HG03039 (cell line): Measurements from ENCODE around the gene TIA1.

Experiments used
- ATAC-seq: cut with Tn5 transposase; IDR thresholded peaks from one replicate; pipeline ENCODE4 v1.9.1; 2021; ENCODE audit warnings: mild to moderate bottlenecking, moderate library complexity; ENCODE audit not compliant: unreplicated experiment

The TIA1 gene

DNA sequence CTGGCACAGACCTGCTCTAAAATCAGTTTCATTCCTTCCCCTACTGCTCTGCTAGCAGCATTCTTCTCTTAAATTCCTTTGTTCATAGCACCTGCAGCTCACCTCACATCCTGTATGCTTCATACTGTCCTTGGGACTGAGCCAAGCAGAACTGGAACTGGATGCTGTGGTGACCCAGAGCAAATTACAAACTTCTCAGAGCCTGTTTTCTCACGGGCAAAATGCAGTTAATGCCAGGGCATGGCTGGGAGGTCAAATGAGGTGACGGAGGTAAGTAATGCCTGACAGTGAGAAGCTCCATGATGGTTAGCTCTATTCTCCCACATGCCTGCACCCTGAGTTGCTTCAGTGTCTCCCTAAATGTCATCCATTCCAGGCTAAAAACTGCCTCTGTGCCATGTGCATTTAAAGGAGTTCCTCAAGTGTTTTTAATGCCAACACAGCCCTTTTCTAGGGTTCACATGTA, 87.3 kb downstream of the TIA1 start:
- no peak for ATAC-seq

DNA sequence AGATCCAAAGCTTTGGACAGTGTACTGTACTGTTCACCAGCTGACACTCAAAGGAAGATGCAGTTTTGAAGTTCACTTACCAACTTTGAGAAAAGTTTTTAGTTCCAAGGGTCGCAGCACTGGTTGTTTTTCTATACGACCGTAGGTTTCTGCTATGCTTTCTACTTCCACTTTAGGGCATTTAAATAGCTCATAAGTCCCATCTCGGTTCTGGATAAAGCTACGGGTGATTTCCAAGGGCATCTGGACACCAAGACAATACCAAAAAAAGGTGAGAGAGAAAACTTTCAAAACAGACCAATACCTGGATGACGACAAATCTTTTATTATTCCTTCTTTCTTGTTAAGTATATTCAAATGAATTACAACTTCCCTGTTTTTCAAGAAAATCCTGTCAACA, 87.9 kb downstream of the TIA1 start:
- no peak for ATAC-seq
